GM20431 (cell line): ENCODE measurements around the gene EBNA1BP2.
"Not testable (repeated sequence)": the region's sequence is repeated elsewhere in the genome, so short reads cannot be mapped to it uniquely, and the experiment has no call there.

Experiments
- in situ Hi-C: fragments of 300-500 bp; cut with MseI, MboI; formaldehyde crosslinking; loops from one replicate; pipeline ENCODE4 v1.15.0; 2020; ENCODE audit warnings: low sequenced_read_pairs; ENCODE audit not compliant: unreplicated experiment

EBNA1BP2 gene

GRCh38 chr1:43123031-43123430, 49.1 kb downstream of the EBNA1BP2 start:
- in situ Hi-C loops, result no loop called here

- in situ Hi-C loops, result no loop called here
Measured at GRCh38 chr1:43121256-43121900, 50.7 kb downstream of the EBNA1BP2 start.

GRCh38 chr1:43119928-43120586, 52.0 kb downstream of the EBNA1BP2 start:
- in situ Hi-C loops, result not testable (repeated sequence)
